GM19193 (cell line): ENCODE data around the gene S100A10.

Source experiments
- POLR2A ChIP-seq: IDR thresholded peaks from 4 replicates; pipeline ENCODE4 v1.6.1; 2011; ENCODE audit not compliant: insufficient read depth, insufficient read length; ENCODE audit errors: extremely low read depth

The S100A10 gene

DNA sequence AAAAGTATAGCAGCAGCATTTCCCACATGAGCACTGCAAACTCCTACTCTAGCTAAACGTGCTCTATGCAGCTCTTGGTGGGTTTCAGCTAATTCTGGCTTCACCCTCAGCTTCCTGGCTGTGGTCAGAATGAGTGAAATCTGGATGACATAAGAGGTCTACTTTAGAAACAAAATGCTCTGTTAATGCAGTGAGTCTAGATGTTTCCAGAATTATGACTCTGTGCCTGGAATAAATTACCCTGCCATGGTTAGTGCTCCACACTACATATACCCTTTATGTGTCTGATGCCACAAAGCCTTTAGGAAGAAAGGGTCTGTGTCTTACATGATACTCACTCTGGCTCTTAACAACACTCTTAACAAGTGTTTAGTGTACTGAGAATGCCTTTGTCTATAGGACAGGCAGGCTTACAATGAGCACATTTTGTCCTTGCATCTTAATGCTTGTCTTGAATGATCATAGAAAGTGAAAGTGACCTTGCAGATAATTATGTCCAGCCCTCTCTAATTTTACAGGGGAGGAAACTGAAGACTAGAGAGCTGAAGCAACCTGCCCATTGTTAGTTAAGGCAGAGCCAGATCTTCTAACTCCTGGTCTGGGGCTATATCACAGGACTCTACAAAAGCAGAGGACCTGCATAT is 9.2 kb downstream of the S100A10 start:
- no peak for TF ChIP-seq POLR2A

DNA sequence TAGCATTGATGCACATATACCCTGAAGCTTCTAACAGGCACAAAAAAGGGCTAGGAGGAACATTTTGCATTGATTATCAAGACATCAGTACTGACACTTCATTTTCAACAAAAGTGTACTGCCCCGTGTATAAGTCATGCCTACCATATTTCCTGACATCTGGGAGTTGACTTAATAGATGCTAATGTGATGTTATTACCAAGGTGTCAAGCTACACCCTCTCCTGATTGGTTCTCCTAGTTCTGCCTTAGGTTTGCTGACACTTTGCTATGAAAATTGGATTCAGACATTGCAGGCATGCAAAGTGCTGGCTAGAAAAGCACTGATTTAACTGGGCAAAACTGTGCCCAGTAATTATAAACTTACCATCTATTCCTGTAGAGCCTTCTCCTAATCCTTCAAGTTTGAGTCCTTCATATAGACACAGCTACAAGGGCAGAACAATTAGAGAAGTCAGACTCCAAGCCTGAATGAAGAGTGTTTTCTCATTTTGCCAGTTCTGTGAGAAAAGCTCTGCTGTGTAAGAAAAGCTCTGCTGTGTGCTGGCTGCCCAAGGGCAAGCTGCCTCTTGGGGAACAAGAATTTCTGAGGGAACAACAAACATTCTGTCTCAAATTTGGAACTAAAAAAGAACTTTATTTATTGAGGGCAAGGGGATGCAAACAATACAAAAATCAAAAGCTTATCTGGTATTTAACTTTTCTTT is 11.2 kb downstream of the S100A10 start:
- TF ChIP-seq POLR2A = no peak

DNA sequence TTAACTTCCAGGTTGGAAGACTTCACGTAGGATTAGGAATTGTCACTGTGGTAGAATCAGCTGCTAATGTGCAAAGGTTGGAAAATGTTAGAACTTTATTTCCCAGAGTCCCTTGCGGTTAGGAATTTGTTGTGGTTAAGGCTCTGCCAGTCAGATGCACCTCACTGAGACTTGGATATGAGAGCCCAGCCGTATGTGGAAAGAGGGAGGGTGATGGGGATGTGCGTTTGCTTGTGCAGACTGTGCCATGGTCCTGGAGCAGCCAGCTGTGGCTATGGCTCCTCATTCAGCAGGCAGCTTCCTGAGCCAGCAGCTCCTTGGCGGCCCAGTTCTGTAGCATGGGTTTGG is 12.5 kb downstream of the S100A10 start:
- no peak for TF ChIP-seq POLR2A

DNA sequence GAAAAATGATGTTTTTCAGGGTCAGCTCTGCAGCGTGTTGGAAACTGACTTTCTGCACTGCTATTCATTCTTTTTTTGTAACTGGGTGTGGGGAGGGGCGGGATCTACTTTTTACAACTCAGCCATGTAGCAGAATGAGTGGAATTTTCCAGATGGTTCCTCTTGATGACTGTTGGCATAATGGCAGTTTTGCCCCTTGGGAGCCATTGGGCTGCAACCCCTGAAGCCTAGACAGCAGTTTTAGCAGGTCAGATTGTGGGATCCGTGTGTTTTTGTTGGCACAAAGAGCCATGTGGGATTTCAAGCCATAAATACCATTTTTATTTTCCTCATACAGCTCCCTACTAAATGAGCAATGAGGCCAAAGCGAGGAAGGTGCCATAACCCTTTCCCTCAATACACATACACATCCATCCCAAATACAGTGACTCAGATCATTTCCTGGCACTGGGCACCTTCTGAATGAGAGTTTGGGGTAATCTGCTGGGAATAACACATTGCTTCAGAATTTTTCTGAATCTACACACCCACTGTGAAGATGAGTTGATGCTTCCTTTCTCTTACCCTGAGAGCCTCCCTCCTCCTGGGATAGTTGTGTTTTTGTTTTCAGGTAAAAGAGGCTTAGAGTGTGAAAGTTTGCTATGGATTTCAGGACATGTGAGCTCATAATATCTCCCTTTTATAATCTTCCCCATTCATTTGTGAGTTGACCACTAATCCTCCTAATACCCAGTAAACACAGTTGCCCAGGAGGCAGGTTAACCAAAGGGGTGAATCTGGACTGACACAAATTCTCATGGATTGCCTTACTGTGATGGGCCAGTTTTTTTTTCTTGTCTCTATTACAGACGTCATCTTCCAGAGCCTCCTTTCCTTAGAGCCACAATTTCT is 13.1 kb downstream of the S100A10 start:
- TF ChIP-seq POLR2A = no peak

GRCh38 chr1:151978922-151979321 is 14.7 kb downstream of the S100A10 start:
- TF ChIP-seq POLR2A = no peak

GRCh38 chr1:151977662-151978230 is 15.9 kb downstream of the S100A10 start:
- no peak for TF ChIP-seq POLR2A

DNA sequence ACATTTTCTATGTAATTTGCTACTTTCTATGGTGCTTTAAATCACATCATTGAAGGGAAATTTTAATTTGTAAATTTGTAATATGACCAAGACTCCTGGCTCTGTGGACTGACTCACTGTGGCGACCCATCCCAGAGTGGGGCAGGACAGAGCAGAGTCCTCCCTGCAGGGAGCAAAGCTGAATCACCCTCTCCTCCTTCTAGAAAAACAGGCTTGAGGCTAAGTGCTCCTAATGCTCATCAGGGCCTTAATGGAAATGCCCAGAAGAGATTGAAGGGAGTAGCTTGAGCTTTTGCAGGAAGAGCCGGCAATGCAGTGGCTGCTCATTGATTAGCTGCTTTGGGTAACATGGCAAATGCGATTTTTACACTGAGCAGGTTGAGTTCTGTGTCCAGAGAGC is 16.8 kb downstream of the S100A10 start:
- TF ChIP-seq POLR2A = no peak

GRCh38 chr1:151976015-151976343 is 17.7 kb downstream of the S100A10 start:
- TF ChIP-seq POLR2A = no peak

- TF ChIP-seq POLR2A = no peak
Measured at GRCh38 chr1:151975311-151976014, 18.2 kb downstream of the S100A10 start.

DNA sequence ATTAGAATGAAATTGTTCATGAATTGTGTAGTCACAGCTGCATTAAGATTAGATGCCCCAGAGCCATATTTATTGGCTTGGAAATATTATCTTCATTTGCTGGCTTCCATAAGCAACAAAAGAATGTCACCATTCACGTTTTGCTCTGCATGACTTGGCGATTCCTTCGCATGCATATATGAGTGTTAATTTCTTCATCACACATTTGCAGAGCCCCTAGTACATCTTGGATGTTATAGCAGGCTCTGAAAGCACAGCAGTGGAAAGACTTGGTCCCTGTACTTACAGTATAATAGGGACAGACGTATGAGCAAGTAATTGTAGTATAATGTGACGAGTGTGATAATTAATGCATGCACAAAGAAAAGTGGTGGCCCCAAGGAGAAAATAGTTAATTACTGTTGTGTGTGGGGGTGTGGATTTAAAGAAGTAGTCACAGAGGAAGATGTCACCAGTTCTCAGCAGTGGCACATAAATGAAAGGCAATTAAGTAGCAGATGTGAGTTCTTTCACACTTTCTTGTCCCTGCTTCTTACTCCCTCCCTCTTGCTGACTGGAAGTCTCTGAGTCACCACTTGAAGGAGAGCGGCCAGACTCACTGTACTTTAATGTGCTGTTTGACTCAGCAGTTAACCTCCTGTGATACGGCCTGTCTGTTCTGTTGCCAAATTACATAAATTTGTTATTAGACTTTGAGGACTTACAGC is 21.0 kb downstream of the S100A10 start:
- TF ChIP-seq POLR2A = no peak

- no peak for TF ChIP-seq POLR2A
Measured at GRCh38 chr1:151970626-151971025, 23.0 kb downstream of the S100A10 start.

DNA sequence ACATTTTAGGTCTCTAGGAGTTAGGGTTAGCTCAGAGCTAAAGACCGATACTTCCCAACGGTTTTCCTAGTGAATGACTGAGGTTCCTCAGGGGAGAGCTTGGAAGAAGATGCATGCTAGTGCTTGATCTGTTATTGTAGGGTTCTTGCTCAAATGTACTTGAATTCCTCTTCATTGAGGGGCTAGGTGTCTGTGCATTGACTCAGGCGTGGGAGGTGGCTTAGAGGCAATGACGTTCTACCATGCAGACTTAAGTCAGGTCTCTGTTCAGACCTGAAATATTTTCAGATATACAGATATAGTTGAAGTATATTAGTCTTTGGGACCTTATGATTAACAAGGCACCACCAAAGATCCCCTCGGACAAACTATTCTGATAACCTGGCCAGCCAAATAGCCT is 23.5 kb downstream of the S100A10 start:
- no peak for TF ChIP-seq POLR2A

DNA sequence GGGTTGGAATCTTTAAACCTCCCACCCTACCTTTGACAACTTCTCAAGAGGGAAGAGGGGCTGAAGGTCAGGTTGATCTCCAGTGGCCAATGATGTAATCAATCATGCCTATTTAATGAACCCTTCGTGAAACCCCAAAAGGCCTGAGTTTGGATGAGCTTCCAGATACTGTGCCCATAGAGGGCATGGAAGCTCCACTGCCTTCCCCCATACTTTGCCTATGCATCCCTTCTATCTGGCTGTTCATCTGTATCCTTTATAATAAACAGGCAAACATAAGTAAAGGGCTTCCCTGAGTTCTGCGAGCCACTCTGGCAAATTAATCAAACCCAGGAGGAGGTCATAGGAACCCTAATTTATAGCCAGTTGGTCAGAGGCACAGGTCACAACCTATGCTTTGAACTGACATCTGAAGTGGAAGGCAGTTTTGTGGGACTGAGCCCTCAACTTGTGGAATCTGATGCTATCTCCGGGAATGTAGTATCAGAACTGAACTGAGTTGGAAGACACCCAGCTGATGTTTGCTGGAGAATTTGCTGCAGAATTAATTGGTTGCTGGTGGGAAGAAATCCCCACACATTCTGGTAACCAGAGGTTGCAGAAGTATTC is 24.8 kb downstream of the S100A10 start:
- TF ChIP-seq POLR2A = no peak

- TF ChIP-seq POLR2A = no peak
Measured at GRCh38 chr1:151968058-151968457, 25.6 kb downstream of the S100A10 start.
